HG03045 (cell line): ENCODE data around the gene JAML.

ENCODE experiments used
- ATAC-seq: cut with Tn5 transposase; IDR thresholded peaks from one replicate; pipeline ENCODE4 v1.9.1; 2021; ENCODE audit warnings: mild to moderate bottlenecking, moderate library complexity; ENCODE audit not compliant: unreplicated experiment

JAML gene, protein sequence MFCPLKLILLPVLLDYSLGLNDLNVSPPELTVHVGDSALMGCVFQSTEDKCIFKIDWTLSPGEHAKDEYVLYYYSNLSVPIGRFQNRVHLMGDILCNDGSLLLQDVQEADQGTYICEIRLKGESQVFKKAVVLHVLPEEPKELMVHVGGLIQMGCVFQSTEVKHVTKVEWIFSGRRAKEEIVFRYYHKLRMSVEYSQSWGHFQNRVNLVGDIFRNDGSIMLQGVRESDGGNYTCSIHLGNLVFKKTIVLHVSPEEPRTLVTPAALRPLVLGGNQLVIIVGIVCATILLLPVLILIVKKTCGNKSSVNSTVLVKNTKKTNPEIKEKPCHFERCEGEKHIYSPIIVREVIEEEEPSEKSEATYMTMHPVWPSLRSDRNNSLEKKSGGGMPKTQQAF

DNA sequence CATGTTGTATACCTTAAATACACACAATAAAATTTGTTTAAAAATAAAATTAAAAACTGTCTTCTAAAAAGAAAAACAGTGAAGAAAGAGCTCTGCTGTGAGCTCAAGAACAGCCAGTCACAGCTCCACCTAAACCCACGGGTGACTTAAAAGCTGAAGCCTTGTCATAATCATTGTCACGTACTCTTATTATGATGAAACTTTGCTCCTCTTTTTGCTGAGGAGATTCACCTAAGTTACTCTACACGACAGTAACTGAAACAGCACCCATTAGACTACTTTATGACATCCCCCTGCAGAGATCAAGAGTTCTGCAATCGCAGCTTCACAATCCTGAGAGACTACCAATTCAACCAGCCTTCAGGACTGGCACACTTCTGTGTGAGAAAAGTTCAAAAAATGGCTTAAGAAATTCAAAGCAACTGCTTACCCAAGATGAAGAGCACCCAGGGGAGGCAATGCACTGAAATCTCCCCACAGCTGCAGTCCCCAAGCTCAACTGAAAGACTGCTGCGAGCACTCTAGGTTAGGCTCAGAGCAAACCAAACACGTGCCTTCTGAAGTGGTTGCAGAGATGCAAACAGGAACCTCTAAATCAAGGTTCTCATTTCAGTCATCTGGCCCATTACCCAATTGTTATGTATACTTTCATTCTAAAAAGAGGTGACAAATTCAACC is at the start of gene JAML:
Gene JAML, minus strand, starts transcription at position 501 of the 678 bp plus-strand sequence. CDS start 10,145 bp downstream, outside the sequence.
- ATAC-seq = no peak

DNA sequence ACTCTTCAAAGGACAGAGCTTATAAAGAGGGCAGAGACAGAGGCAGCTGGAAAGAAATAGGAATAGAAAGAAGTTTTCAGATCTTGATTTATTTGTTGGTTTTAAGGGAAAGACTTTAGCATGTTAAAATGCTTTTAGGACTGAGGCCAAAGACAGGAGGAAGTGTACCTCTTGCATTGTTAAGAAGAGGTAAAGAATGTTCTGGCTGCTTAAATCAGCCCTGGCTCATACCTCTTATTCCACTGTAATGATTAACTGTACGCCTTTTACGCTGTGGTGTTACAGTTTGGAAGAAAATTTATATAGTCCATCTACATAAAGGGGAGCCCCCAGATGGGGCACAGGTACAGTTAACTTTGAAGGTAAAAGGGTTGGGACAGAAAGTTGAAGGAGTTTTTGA is 49.4 kb upstream of the JAML start:
- ATAC-seq = no peak

DNA sequence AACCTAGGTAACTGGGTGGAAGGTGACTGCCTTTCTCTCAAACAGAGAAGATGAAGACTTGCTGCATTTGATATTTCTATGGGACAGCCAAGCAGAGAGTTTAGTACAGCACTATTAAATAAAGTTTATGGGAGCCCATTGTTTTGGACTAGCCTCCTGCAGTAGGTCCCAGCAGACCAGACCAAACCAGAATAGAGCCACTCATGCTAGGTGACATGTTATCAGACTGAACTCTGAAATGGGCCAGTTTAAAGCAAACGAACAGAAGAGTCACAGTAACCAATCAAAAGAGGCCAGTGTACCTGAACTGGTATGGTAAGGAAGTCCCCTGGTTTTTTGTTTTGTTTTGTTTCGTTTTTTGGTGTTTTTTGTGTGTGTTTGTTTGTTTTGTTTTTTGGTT is 47.2 kb upstream of the JAML start:
- no peak for ATAC-seq

DNA sequence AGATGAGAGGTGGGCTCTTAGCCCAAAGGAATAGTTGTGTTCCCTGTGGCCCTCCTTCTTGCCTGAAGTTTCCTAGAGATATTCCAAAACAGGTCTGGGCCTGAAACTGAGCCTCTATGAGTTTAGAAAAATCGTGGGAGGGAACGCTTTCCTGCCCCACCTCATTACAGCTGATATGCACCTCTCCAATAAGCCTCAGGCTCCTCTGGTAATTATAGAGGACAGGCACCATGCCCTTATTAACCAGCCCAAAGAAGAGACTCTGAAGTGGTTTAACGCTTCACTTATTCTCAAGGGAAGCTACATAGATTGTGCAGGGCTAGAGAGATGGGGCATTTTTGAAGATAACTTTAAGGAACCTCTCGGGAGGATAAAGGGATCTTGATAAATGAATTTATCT is 42.7 kb upstream of the JAML start:
- no peak for ATAC-seq

DNA sequence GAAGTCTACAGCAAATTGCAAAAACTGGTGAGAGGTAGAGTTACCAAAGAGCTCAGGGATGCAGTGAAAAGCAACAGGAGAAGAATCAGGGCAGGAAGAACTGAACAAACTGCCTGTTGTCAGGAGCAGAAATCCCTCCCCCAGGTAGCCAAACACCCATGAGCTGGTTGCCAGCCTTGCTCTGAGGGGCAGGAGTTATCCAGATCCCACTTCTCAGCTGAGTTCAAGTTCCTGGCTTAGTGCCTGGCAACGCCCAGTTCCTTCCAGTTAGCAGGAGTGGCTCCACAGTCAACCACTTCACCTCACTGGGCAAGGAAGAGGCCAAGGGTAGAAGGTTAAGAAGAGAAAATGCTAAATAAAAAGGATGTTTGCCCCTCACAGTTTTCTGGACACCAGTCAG is 41.1 kb upstream of the JAML start:
- no peak for ATAC-seq

DNA sequence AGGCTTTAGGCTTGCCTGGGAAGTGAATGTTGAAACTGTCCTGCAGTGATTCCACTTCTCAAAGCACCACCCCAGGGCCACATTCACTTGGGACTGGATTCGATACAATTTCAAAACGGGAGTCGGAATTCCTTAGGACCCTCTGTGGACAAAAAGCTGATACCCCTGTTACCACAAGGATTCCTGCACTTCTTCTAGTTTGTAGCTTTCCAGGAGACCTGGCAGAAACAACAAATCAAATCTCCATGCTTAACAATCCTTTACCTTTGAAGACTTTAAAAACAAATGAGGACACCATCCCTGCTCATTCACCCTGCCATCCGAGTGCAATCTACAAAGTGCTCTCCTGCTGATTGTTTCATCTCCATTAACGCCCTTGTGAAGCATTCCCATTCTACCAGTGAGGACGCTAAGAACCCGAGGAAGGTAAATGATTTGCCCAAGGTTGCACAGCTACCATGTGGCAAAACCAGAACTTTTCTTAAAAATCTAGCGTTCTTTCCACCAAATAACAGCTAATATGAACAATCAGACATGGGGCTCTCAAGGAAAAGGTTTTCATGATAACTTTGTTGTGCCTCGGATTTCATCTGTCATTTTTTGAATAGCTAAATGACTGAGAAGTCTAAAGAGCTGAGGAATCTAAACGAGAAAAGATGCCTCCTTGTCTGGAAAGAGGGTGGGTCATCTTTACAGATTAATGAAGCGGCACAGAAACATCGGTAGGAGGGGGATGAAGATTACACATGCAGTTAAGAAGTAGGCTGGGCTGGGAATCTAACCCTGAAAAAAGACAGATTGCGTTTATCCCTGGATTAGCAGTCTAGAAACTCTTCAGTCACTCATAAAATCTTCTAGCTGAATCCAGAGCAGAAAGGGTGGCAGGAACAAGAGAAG is 40.0 kb upstream of the JAML start:
- no peak for ATAC-seq

DNA sequence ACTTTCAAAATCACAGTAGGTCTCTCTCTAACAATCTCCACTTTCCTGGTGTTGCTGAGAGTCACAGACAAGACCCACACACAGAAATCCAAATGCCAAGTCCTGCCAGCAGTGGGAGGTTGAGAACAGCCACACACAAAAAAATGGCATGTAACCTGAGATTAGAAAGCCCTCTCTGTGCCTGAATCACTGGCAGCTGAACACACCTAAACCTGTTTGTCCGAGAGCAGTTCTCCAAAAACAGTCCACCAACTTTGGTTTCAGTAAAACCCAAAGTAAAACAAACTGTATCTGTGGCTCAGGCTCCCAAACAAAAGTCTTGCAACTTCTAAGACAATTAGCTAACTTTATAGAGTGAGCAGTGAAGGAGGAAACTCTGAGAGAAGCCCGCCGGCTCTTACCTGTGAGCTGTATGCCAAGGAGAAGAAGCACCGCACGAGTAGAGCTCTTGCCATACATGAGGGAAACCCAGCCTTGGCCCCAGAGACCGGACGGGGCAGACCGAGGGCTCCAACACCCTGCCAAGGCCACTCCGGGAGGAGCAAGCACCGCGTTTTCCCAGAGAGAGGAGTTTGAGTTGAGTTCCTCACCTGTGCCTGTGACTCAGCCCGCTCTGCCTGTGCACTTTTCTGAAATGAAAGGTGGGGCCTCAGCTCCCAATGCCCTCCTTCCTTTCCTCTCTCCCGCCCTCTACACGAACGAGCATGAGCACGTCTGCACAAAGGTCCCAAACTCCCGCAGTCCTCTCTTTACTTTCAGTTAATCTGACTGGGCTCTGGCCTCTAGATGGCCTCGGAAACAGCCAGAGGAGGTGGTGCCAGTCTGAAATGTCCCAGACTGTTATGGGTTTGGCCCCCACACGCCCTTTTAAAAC is 39.1 kb upstream of the JAML start, which contains the start of gene MPZL2:
Gene MPZL2, minus strand, starts transcription at position 603 of the 874 bp plus-strand sequence. Its CDS starts 144 bp downstream, at position 459.
- no peak for ATAC-seq

DNA sequence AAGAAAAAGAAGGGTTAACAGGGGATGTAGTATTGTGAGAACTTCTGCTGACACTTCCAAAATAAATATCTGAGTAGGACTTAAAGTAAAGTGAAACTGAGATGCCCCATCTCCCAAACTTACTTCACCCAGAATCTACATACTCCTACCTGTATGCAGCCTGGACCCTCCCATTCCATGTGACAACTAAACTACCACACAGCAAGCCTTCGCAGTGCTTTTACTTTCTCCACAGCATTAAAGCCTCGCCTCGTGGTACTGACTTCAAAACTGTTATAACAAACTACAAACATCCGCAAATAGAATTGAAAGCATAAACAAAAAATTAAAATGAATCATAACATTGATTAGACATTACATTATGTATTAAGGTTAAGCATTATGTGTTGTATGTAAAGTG is 38.3 kb upstream of the JAML start:
- no peak for ATAC-seq

DNA sequence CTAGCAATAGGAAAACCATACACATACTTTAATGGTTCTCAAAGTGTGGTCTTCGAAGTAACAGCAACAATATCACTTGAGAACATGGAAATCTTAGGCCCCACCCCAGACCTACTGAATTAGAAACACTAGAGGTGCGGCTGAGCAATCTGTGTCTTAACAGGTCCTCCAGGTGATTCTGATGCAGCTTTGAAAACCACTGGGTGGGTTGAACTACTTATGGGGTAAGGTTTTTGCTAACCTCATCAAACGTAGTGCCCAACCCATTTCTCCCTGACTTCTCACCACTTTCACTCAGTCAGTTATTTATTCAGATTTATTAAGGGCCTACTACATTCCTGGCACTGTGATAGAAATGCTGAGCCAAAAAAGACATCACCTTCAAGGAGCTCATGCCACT is 35.5 kb upstream of the JAML start:
- no peak for ATAC-seq

DNA sequence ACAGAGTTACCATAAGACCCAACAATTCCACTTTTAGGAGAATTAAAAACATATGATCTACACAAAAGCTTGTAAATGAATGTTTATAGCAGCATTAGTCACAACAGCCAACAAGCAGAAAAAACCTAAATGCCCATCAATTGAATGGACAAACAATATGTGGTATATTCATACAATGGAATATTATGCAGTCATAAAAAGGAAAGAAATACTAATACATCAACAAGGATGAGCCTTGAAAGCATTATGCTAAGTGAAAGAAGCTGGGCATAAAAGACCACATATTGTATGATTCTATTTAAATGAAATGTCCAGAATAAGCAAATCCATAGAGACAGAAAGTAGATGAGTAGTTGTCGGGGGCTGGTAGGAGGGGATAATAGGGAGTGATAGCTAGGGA is 34.3 kb upstream of the JAML start:
- no peak for ATAC-seq

DNA sequence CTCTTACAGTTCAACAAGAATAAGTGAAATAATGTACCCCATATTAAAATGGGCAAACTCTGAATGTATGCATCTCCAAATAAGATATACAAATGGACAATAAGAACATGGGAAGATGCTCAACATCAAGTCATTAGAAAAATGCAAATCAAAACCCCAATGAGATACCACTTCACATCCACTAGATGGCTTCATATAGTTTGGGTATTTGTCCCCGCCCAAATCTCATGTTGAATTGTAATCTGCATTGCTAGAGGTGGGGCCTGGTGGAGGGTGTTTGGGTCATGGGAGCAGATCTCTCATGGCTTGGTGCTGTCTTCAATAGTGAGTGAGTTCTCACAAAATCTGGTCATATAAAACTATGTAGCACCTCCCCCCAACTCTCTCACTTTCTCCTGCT is 33.6 kb upstream of the JAML start:
- no peak for ATAC-seq

DNA sequence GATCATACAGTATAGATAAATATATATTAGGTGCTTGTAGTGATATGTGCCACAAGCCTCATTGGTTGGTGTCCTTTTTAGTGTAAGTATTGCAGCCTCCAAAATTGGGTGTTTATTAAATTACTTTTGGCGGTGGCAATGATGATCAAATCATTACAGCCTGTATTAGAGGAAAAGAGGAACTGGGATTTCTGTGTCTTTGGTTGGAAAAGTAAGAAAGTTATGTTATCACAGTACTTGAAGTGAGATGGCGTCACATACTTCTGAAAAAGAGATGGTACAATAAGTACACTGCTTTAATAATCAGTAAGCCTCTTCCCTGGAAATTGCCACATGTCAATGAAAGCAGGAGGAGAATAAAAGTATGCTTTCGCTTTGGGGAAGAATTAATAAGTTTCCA is 27.9 kb upstream of the JAML start:
- no peak for ATAC-seq

DNA sequence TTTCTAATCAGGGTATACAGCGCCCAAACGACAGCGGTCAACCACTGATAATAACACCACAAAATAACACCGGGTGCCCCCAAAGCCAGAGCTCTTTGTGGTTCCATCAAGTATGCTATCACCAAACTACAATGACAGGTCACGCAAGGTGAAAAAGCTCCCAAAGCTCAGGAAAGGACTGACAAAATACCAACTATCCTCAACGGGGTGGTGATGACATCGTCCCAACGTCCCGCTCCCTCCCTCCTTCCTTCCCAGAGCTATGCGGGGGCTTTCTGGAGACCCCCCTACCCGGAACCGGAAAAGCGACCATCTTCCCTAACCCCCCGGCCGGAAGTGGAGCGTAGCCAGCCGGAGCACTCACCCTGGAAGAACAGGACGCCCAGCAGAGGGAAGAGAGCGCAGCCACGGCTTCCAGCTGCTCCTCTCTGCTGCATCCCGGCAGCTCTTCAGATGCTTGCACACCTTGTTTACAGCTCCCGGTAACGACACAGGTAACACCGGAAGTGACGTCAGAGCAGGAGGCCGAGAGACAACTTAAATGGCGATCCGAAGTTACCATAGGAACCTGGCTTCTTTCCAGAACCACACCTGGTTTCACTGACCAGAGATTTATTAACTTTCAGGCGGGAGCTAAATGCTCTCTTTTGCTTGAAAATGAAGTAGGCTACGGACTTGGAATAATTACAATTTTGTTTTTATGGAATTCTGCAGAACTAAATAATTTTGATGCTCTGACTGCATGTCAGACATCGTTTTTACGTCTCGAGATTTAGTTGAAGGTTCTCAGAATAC is 27.2 kb upstream of the JAML start, which contains the start of gene MPZL3:
Gene MPZL3, minus strand, starts transcription at position 508 of the 795 bp plus-strand sequence. Its CDS starts 71 bp downstream, at position 437.
- peak; percentile 86 for ATAC-seq

DNA sequence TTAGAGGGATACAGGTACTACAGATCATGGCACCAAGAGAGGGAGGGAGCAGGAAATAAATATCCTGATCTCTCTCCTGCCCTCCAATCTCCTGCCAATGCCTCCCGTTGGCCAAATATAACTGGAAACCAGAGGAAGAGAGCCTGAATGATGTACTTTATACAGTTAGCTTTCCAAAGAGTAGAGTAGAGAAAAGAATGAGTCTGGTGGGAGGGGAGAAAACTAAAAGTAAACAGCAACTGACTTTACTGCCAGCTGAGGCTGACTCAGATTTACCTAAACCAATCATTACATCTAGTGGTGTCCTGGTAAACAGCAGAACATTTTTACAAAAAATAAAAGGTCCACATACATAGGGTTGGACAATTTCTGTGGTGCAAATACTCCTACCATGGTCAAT is 22.2 kb upstream of the JAML start:
- ATAC-seq = no peak

DNA sequence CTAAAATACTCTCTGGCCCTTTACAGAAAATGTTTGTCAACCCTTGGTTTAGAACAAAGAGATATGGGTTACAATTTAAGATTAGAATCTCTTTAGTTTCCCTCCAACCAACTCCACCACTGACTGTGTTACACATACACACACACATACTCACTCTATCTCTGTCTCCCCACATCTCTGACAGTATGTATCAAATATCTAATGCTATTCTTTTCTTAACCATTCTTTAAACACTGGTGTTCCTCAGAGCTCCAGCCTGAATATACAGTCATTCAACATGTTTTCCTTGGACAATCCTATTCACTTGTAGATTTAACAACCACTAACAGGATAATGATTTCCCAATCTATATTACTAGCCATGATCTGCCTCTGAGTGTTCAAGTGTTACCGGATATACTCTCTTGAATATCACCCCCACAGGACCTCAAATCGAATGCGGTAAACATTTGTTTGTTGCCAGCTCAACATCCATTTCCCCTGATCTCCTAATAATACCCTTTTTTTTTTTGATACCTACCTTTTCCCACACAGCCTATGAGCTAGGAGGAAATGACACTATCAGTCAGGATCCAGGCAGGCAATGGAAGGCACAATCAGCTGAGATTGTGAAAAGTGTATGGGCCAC is 21.2 kb upstream of the JAML start:
- no peak for ATAC-seq

DNA sequence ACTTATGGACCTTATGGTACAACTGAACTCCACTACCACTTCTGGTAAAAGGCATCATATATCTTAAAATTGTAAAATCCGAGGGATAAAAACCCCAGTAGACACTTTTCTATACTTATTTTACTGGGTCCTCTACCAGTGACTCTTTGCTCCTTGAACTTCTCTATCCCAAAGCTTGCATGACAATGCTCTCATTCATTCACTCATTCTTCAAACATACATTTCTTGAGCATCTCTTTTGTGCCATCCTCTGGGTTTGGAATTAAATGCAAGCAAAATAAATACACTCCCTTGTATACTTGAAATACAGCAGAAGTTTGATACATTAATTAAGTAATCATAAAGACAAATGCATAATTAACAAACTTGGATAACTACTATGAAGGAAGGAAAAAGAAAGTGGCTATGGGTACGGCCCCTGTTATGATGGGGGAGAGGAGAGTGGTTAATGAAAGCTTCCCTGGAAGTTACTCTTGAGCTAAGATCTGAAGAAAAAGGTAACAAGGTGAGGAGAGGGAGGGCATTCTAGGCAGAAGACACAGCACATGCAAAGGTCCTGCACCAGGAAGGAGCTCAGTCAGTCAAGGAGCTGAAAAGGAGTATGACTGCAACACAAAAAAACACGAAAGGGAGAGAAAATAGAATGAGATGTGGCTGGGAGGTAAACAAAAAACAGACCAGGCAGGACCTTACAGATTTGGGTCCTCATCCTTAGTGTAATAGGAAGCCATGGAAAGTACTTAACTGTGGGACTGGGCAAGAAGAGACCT is 19.4 kb upstream of the JAML start:
- ATAC-seq = no peak

DNA sequence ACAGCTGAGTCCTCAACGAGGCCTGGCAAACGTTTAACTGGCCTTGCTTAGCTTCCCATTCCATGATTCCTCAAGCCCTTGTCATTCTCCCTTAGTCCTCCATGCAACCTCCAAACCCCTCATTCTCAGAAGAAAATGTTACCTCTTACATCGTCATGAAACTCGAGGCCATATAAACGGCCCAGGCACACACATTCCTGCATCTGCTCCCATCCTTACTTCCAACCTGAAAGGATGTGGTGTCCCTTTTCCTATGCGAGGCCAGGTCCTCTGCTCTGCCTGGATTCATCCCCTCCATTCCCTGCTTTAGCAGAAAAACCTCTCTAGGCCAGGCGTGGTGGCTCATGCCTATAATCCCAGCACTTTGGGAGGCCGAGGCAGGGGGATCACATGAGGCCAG is 18.4 kb upstream of the JAML start:
- no peak for ATAC-seq

DNA sequence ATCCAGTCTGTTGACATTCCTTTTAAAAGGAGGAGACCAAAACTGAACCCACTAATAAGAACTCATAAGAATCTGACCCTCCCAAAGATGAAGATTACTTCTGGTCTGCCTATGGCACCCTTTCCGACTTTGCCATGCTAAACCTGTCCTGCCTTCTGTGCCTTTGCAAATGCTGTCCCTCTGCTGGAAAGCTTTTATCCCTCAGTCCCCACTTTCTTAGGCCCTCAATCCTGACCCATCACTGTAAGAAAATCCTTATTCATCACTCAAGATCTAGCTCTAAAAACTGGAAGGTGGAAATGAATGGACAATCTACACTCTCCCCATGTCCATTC is 16.9 kb upstream of the JAML start:
- ATAC-seq = no peak
